ENCODE data around the gene PACRG. TPM values are rescaled to one million over a fixed set of nuclear protein-coding genes. Genes with fewer than 3 reads are reported as not detected.

PACRG gene
- polyA plus RNA-seq, 3 donors: not detected

GRCh38 chr6:163193326-163193725 is 465.6 kb downstream of the PACRG start:
- Histone ChIP-seq H4K20me1 (ENCODE audit: insufficient read depth, low read length) (no peaks in the 10 kb centered on the region), H3K27ac (ENCODE audit: low read depth in 1 of 2, low read length in 2 of 2) (no peak overlapping the region), H3K79me2 (ENCODE audit: insufficient read depth, low read length) (no peaks in the 10 kb centered on the region), H2AFZ (ENCODE audit: insufficient read depth, low read depth, low read length, poor library complexity, severe bottlenecking) (no peak overlapping the region), H3K9ac (ENCODE audit: insufficient read depth, low read length, poor library complexity, severe bottlenecking) (no peak overlapping the region), H3K27me3 (ENCODE audit: control insufficient read depth in 2 of 2, insufficient read depth in 2 of 2, low read length in 2 of 2) (no peaks in the 10 kb centered on the region), H3K4me1 (ENCODE audit: control insufficient read depth in 1 of 2, insufficient read depth in 2 of 2, low read length in 2 of 2) (no peaks in the 10 kb centered on the region), H3K4me3 (replicated peaks in 1 of 3; ENCODE audit: low read depth in 2 of 3, low read length in 3 of 3) (no peak overlapping the region), H3K9me3 (replicated peaks in 1 of 2; ENCODE audit: control insufficient read depth in 1 of 2, insufficient read depth in 1 of 2, low read length in 2 of 2) (no peaks in the 10 kb centered on the region), H3K36me3 (replicated peaks in 1 of 2; ENCODE audit: control insufficient read depth in 1 of 2, insufficient read depth in 2 of 2, low read length in 2 of 2) (no peaks in the 10 kb centered on the region), H3K4me2 (replicated peaks; ENCODE audit: extremely low read depth, low read length, poor library complexity, severe bottlenecking) (no peak overlapping the region)
- intact Hi-C loops (cut with micrococcal nuclease): no loop called here
- peaks cover 3 to 10% (median 4%) of the 10 kb centered on the region in 3 donors for H3K27me3 Mint-ChIP-seq (ENCODE audit: low read depth in 3 of 3)
- no CpG with 5 or more reads among the region's 7 CpGs for WGBS (ENCODE audit: insufficient coverage)
- H3K27ac Mint-ChIP-seq: no peak overlapping the region
- no peak for DNase-seq
- no peak for TF ChIP-seq CTCF (IDR thresholded peaks at IDR 0.05)
- H3K4me1 Mint-ChIP-seq: peaks cover 3% of the 10 kb centered on the region
- H3K9me3 Mint-ChIP-seq: peaks cover 0 to 2% (median 0%) of the 10 kb centered on the region in 7 donors
- H3K36me3 Mint-ChIP-seq: no peaks in the 10 kb centered on the region
- no peak overlapping the region for H3K4me3 Mint-ChIP-seq

- Histone ChIP-seq H3K79me2 (ENCODE audit: insufficient read depth, low read length) (no peaks in the 10 kb centered on the region), H3K27ac (ENCODE audit: low read depth in 1 of 2, low read length in 2 of 2) (no peak overlapping the region), H3K36me3 (replicated peaks in 1 of 2; ENCODE audit: control insufficient read depth in 1 of 2, insufficient read depth in 2 of 2, low read length in 2 of 2) (no peaks in the 10 kb centered on the region), H3K27me3 (ENCODE audit: control insufficient read depth in 2 of 2, insufficient read depth in 2 of 2, low read length in 2 of 2) (no peaks in the 10 kb centered on the region), H2AFZ (ENCODE audit: insufficient read depth, low read depth, low read length, poor library complexity, severe bottlenecking) (no peak overlapping the region), H3K4me2 (replicated peaks; ENCODE audit: extremely low read depth, low read length, poor library complexity, severe bottlenecking) (no peak overlapping the region), H3K9me3 (replicated peaks in 1 of 2; ENCODE audit: control insufficient read depth in 1 of 2, insufficient read depth in 1 of 2, low read length in 2 of 2) (no peaks in the 10 kb centered on the region), H4K20me1 (ENCODE audit: insufficient read depth, low read length) (no peaks in the 10 kb centered on the region), H3K9ac (ENCODE audit: insufficient read depth, low read length, poor library complexity, severe bottlenecking) (no peak overlapping the region), H3K4me1 (ENCODE audit: control insufficient read depth in 1 of 2, insufficient read depth in 2 of 2, low read length in 2 of 2) (no peaks in the 10 kb centered on the region), H3K4me3 (replicated peaks in 1 of 3; ENCODE audit: low read depth in 2 of 3, low read length in 3 of 3) (no peak overlapping the region)
- peaks cover 3 to 10% (median 4%) of the 10 kb centered on the region in 3 donors for H3K27me3 Mint-ChIP-seq (ENCODE audit: low read depth in 3 of 3)
- WGBS (ENCODE audit: insufficient coverage): 97% methylated on average over 29 of the region's 31 CpGs
- no peaks in the 10 kb centered on the region for H3K36me3 Mint-ChIP-seq
- peaks cover 0 to 2% (median 0%) of the 10 kb centered on the region in 7 donors for H3K9me3 Mint-ChIP-seq
- peaks cover 3% of the 10 kb centered on the region for H3K4me1 Mint-ChIP-seq
- DNase-seq: no peak
- intact Hi-C loops (cut with micrococcal nuclease): no loop called here
- no peak for TF ChIP-seq CTCF (IDR thresholded peaks at IDR 0.05)
- H3K27ac Mint-ChIP-seq: no peak overlapping the region
- no peak overlapping the region for H3K4me3 Mint-ChIP-seq
Observed at GRCh38 chr6:163195721-163196691, 468.2 kb downstream of the PACRG start.
